OCI-LY1 (cell line): Measurements from ENCODE around the gene GRAP2.
"Not testable (repeated sequence)": the region's sequence is repeated elsewhere in the genome, so short reads cannot be mapped to it uniquely, and the experiment has no call there.

Source experiments
- H2AFZ ChIP-seq: fragments of 200-600 bp; sonication (generic), shearing (Covaris generic); 2 replicates; pipeline ENCODE4 v1.6.0; 2014; ENCODE audit warnings: antibody characterized with exemption, mild to moderate bottlenecking, low read length
- H3F3A ChIP-seq: fragments of 200-600 bp; sonication (generic), shearing (Covaris generic); 2 replicates; pipeline ENCODE4 v1.6.0; 2014; ENCODE audit warnings: mild to moderate bottlenecking, antibody characterized with exemption, low read length, moderate library complexity; ENCODE audit not compliant: insufficient read depth
- H3K27ac ChIP-seq: fragments of 200-600 bp; sonication (generic); 2 replicates; pipeline ENCODE4 v1.5.1; 2014; ENCODE audit warnings: low read length, mixed run types, mild to moderate bottlenecking, low read depth; ENCODE audit not compliant: poor library complexity, severe bottlenecking
- H3K27me3 ChIP-seq: fragments of 200-600 bp; sonication (generic); 2 replicates; pipeline ENCODE4 v1.6.0; 2014; ENCODE audit warnings: antibody characterized with exemption, mild to moderate bottlenecking, low read length, moderate library complexity; ENCODE audit not compliant: insufficient read depth
- H3K36me3 ChIP-seq: fragments of 200-600 bp; sonication (generic); 2 replicates; pipeline ENCODE4 v1.6.1; 2014; ENCODE audit warnings: mild to moderate bottlenecking, antibody characterized with exemption, low read length, moderate library complexity, mixed read lengths; ENCODE audit not compliant: insufficient read depth
- H3K4me1 ChIP-seq: fragments of 200-600 bp; sonication (generic); 2 replicates; pipeline ENCODE4 v1.5.1; 2014; ENCODE audit warnings: mild to moderate bottlenecking, low read length, moderate library complexity; ENCODE audit not compliant: insufficient read depth, severe bottlenecking
- H3K4me2 ChIP-seq: fragments of 200-600 bp; sonication (generic), shearing (Covaris generic); 2 replicates; pipeline ENCODE4 v1.6.1; 2014; ENCODE audit warnings: low read length
- H3K4me3 ChIP-seq: fragments of 200-600 bp; sonication (generic); 2 replicates; pipeline ENCODE4 v1.5.1; 2014; ENCODE audit warnings: low read length, low read depth, mild to moderate bottlenecking, mixed read lengths; ENCODE audit not compliant: poor library complexity, severe bottlenecking
- H3K79me2 ChIP-seq: fragments of 200-600 bp; shearing (Covaris generic); 2 replicates; pipeline ENCODE4 v1.6.1; 2016; ENCODE audit warnings: mixed run types, low read length, mixed read lengths; ENCODE audit not compliant: insufficient read depth
- H3K9ac ChIP-seq: fragments of 200-600 bp; sonication (generic), shearing (Covaris generic); 2 replicates; pipeline ENCODE4 v1.6.1; 2014; ENCODE audit warnings: mild to moderate bottlenecking, low read length, mixed read lengths
- H3K9me2 ChIP-seq: fragments of 200-600 bp; sonication (generic), shearing (Covaris generic); 2 replicates; pipeline ENCODE4 v1.6.1; 2014; ENCODE audit warnings: low read depth, mild to moderate bottlenecking, low read length, mixed read lengths
- H3K9me3 ChIP-seq: fragments of 200-600 bp; shearing (Covaris generic); 2 replicates; pipeline ENCODE4 v1.6.1; 2014; ENCODE audit warnings: low read length, mixed read lengths
- H4K20me1 ChIP-seq: fragments of 200-600 bp; sonication (generic), shearing (Covaris generic); 2 replicates; pipeline ENCODE4 v1.6.0; 2016; ENCODE audit warnings: mild to moderate bottlenecking, low read length; ENCODE audit not compliant: insufficient read depth
- CTCF ChIP-seq: fragments of 200-600 bp; sonication (generic), shearing (Covaris generic); IDR thresholded peaks from 2 replicates; pipeline ENCODE4 v1.5.1; 2017; ENCODE audit warnings: mild to moderate bottlenecking, antibody characterized with exemption, low read length, moderate library complexity, mixed read lengths
- EZH2 ChIP-seq: fragments of 200-600 bp; sonication (generic), shearing (Covaris generic); IDR thresholded peaks from 2 replicates; pipeline ENCODE4 v1.8.0; 2017; ENCODE audit warnings: borderline replicate concordance, mixed run types, mild to moderate bottlenecking, antibody characterized with exemption, low read length, moderate library complexity, mixed read lengths

GRAP2 gene

DNA sequence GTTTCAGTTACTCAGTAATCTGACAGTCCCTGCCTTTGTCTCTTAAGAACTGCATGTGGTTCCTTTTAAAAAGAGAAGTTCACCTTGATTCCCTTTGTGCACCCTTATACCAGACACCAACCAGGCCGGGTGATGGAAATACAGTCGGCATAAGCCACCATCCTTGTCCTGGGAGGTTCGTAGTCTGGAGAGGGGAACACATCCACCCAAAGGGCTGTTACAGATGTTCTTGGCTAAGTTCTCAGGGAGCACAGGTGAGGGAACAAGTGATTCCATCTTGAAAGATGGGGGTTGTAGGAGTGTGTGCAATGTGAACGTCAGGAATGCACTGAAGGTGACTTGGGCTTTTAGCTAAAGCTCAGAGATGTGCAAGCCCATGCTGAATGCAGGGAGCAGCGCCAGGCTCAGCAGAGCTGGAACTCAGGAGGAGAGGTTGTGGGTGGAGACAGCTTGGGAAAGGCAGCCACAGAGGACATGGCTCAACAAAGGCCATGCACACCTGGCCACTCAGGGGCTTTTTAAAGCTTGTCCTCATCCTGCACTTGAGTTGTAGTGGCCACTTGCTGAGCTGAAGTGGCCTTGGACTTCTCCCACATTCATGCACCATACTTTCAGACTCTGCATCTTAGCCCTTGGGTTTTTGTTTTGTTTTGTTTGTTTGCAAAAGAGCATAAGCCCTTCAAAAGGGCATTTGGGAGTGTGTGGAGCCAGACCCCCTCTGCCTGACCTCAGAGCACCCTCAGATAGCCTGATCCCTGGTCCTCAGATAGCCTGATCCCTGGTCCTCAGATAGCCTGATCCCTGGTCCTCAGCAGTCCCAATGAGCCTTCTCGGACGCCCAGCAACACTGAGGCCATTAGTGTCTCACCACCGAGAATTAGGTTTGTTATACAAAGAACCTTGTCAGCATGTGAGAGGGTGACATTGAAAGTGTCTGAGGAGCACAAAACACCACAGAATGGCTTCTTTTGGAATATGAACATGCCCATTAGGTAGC is 46.6 kb downstream of the GRAP2 start:
- no peak overlapping the region for H3K9ac ChIP-seq
- H2AFZ ChIP-seq = no peak overlapping the region
- H4K20me1 ChIP-seq = no peaks in the 10 kb centered on the region
- H3K4me1 ChIP-seq = no peaks in the 10 kb centered on the region
- no peaks in the 10 kb centered on the region for H3F3A ChIP-seq
- no peak overlapping the region for H3K27ac ChIP-seq
- H3K4me2 ChIP-seq = no peak overlapping the region
- H3K27me3 ChIP-seq = no peaks in the 10 kb centered on the region
- no peaks in the 10 kb centered on the region for H3K9me3 ChIP-seq
- H3K79me2 ChIP-seq = no peaks in the 10 kb centered on the region
- H3K36me3 ChIP-seq = no peaks in the 10 kb centered on the region
- H3K4me3 ChIP-seq = no peak overlapping the region
- no peaks in the 10 kb centered on the region for H3K9me2 ChIP-seq
- TF ChIP-seq EZH2 = no peak
- TF ChIP-seq CTCF = no peak

DNA sequence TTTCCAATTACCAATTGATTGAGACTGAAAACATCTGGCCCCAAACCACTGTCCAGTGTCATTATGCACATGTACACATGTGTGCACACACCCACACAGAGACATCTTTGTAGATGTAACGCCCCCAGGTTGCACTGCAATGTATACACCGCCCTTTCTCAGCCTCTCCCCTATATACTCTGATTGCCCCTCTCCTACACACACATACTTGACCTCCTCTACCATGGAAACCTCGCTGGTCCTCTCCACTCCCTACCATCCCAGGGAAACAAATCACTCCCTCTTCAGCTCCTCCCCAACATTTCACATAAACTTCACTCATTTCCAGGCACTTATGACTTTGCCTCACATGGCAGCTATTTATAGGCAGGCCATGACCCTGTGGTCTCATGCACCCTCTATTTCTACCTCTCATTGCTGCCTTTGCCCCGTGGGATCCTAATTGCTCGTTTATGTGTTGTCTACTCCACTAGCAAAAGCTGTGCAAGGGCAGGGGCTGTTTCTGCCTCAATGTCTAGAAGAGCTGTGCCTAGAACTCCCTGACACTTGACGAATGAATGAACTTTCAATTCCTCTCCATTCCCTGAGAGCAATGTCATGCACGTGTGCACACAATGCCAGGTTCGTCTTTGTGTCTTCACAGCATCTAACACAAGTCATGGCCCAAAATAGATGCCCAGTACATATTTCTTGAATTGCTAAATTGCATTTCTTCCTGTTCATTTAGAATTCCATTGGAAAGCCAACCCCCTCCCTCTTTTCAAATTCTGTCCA is 49.3 kb downstream of the GRAP2 start:
- no peaks in the 10 kb centered on the region for H3K36me3 ChIP-seq
- H3K79me2 ChIP-seq = no peaks in the 10 kb centered on the region
- H3K9me3 ChIP-seq = no peaks in the 10 kb centered on the region
- no peaks in the 10 kb centered on the region for H3F3A ChIP-seq
- H3K9ac ChIP-seq = no peak overlapping the region
- H3K27ac ChIP-seq = no peak overlapping the region
- no peaks in the 10 kb centered on the region for H3K9me2 ChIP-seq
- TF ChIP-seq CTCF = no peak
- no peak for TF ChIP-seq EZH2
- no peak overlapping the region for H2AFZ ChIP-seq
- no peak overlapping the region for H3K4me3 ChIP-seq
- H3K4me2 ChIP-seq = no peak overlapping the region
- H3K4me1 ChIP-seq = no peaks in the 10 kb centered on the region
- no peaks in the 10 kb centered on the region for H4K20me1 ChIP-seq
- no peaks in the 10 kb centered on the region for H3K27me3 ChIP-seq

GRCh38 chr22:39951603-39952293 is 50.9 kb downstream of the GRAP2 start:
- H3K9me2 ChIP-seq, H3K9ac ChIP-seq, H3F3A ChIP-seq, H2AFZ ChIP-seq, H3K9me3 ChIP-seq, H4K20me1 ChIP-seq, H3K4me1 ChIP-seq, H3K79me2 ChIP-seq, H3K27me3 ChIP-seq, H3K27ac ChIP-seq, H3K4me3 ChIP-seq, H3K36me3 ChIP-seq, H3K4me2 ChIP-seq: not testable (repeated sequence)
